ENCODE measurements around the gene ARFIP2. TPM values are rescaled to one million over a fixed set of nuclear protein-coding genes. Genes with fewer than 3 reads are reported as not detected.

ARFIP2 gene
- polyA plus RNA-seq, 1 donor (not counting 4 experiments of a cell fraction or from before 2014, with no cell fraction given) = 66.3 TPM

DNA sequence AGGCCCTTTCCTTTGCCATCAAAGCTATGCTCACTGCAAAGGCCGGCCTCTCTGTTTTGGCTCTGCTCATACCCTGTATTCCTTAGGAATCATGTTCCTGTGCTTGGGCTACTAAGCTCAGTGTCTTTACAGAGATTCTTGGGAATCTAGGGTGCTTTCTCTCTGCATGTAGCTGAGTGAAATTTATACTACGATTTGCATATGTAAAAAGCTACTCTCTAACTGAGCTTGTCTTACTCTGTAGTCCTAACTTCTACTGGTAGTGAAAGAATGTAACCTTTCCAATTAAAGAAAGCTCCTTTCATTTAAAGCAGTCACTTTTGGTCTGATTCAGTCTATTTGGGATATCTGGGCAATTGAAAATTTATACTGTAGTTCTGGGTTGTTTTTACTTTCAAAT lies 48.1 kb upstream of the ARFIP2 start:
- no peak overlapping the region for H2AFZ ChIP-seq (ENCODE audit: control insufficient read depth, low read length)
- TF ChIP-seq, protein P1, sequence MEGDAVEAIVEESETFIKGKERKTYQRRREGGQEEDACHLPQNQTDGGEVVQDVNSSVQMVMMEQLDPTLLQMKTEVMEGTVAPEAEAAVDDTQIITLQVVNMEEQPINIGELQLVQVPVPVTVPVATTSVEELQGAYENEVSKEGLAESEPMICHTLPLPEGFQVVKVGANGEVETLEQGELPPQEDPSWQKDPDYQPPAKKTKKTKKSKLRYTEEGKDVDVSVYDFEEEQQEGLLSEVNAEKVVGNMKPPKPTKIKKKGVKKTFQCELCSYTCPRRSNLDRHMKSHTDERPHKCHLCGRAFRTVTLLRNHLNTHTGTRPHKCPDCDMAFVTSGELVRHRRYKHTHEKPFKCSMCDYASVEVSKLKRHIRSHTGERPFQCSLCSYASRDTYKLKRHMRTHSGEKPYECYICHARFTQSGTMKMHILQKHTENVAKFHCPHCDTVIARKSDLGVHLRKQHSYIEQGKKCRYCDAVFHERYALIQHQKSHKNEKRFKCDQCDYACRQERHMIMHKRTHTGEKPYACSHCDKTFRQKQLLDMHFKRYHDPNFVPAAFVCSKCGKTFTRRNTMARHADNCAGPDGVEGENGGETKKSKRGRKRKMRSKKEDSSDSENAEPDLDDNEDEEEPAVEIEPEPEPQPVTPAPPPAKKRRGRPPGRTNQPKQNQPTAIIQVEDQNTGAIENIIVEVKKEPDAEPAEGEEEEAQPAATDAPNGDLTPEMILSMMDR (optimal IDR thresholded peaks at IDR 0.05 in 1 of 3, IDR thresholded peaks at IDR 0.05 in 1 of 3, conservative IDR thresholded peaks at IDR 0.05 in 1 of 3; ENCODE audit: extremely low read depth in 1 of 3, insufficient read depth in 2 of 3, low read length in 3 of 3) = no peak
- TF ChIP-seq EZH2 (IDR thresholded peaks at IDR 0.05; ENCODE audit: low read length) = no peak
- dilution Hi-C loops (cut with MboI; ENCODE audit: extremely low pct_ligation_motif_present, low sequenced_read_pairs) = no loop called here
- no peaks in the 10 kb centered on the region for H3K4me1 ChIP-seq (ENCODE audit: control insufficient read depth, extremely low read depth, insufficient read depth, low read length)
- H3K4me2 ChIP-seq (ENCODE audit: control insufficient read depth, extremely low read depth, insufficient read depth, low read depth, low read length) = no peak overlapping the region
- no peak overlapping the region for H3K27ac ChIP-seq (ENCODE audit: control insufficient read depth, insufficient read depth, low read length)
- FAIRE-seq (no peak), DNase-seq (ENCODE audit: low read depth, low spot score) (no peak)
- no peak overlapping the region for H3K4me3 ChIP-seq (ENCODE audit: control insufficient read depth in 2 of 3, extremely low read depth in 1 of 3, insufficient read depth in 2 of 3, low read depth in 1 of 3, low read length in 3 of 3)
- H3K27me3 ChIP-seq (ENCODE audit: control insufficient read depth, extremely low read depth, insufficient read depth, low read length) = no peaks in the 10 kb centered on the region
- no peaks in the 10 kb centered on the region for H3K79me2 ChIP-seq (ENCODE audit: control insufficient read depth, insufficient read depth, low read length)
- H3K9ac ChIP-seq (ENCODE audit: control insufficient read depth, extremely low read depth, insufficient read depth, low read length) = no peak overlapping the region
- H3K9me1 ChIP-seq (ENCODE audit: control insufficient read depth, extremely low read depth, insufficient read depth, low read length) = no peaks in the 10 kb centered on the region
- no peaks in the 10 kb centered on the region for H4K20me1 ChIP-seq (ENCODE audit: control insufficient read depth, extremely low read depth, insufficient read depth, low read length)
- H3K36me3 ChIP-seq (ENCODE audit: control insufficient read depth in 2 of 2, extremely low read depth in 1 of 2, insufficient read depth in 2 of 2, low read length in 2 of 2) = peaks cover 0 to 5% of the 10 kb centered on the region in 2 experiments
- no peaks in the 10 kb centered on the region for H3K9me3 ChIP-seq (ENCODE audit: control insufficient read depth, low read depth, low read length)

DNA sequence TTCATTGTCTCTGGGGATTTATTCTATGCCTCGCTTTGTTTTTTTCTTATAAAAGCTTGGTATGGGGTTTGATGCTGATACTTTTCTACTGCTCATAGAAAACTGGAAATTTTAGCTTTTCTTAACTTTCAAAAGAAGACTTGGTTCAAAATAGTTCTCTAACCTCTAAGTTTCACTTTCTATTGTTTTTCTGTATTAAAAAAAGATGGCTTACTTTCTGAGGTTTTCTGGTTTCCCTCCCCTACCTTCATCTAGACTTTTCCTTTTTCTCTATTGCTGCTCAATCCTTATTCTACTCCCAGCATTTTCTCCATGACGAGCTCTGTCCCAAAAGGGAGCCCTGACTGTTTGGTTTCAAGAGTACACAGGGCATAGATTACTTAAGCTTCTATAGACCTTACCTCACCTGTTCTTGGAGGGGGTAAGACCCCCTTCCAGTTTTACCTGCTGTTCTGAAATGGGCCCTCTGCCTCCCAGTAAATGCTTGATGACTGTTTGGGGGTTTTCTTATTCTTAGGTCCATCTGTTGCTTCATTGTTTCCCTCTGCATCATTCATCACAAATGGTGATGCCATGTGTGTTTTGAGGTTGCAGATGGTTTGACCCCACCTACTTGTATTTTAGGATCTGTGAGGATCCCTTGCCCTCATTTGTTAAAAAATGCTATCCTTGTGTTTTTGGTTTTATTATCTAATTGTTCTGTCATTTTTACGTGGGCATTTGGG lies 45.4 kb upstream of the ARFIP2 start:
- Histone ChIP-seq H3K9me3 (ENCODE audit: control insufficient read depth, low read depth, low read length) (no peaks in the 10 kb centered on the region), H2AFZ (ENCODE audit: control insufficient read depth, low read length) (no peak overlapping the region), H3K9ac (ENCODE audit: control insufficient read depth, extremely low read depth, insufficient read depth, low read length) (no peak overlapping the region), H3K4me1 (ENCODE audit: control insufficient read depth, extremely low read depth, insufficient read depth, low read length) (peaks cover 8% of the 10 kb centered on the region), H3K9me1 (ENCODE audit: control insufficient read depth, extremely low read depth, insufficient read depth, low read length) (no peaks in the 10 kb centered on the region), H3K4me2 (ENCODE audit: control insufficient read depth, extremely low read depth, insufficient read depth, low read depth, low read length) (no peak overlapping the region), H4K20me1 (ENCODE audit: control insufficient read depth, extremely low read depth, insufficient read depth, low read length) (no peaks in the 10 kb centered on the region), H3K79me2 (ENCODE audit: control insufficient read depth, insufficient read depth, low read length) (no peaks in the 10 kb centered on the region), H3K27ac (ENCODE audit: control insufficient read depth, insufficient read depth, low read length) (no peak overlapping the region), H3K27me3 (ENCODE audit: control insufficient read depth, extremely low read depth, insufficient read depth, low read length) (no peaks in the 10 kb centered on the region), H3K36me3 (ENCODE audit: control insufficient read depth in 2 of 2, extremely low read depth in 1 of 2, insufficient read depth in 2 of 2, low read length in 2 of 2) (peaks cover 0 to 3% of the 10 kb centered on the region in 2 experiments), H3K4me3 (ENCODE audit: control insufficient read depth in 2 of 3, extremely low read depth in 1 of 3, insufficient read depth in 2 of 3, low read depth in 1 of 3, low read length in 3 of 3) (no peak overlapping the region)
- DNase-seq (ENCODE audit: low read depth, low spot score) = no peak
- FAIRE-seq = no peak
- dilution Hi-C loops (cut with MboI; ENCODE audit: extremely low pct_ligation_motif_present, low sequenced_read_pairs) = no loop called here
- TF ChIP-seq EZH2 (IDR thresholded peaks at IDR 0.05; ENCODE audit: low read length) = no peak
- TF ChIP-seq, protein P1 (optimal IDR thresholded peaks at IDR 0.05 in 1 of 3, IDR thresholded peaks at IDR 0.05 in 1 of 3, conservative IDR thresholded peaks at IDR 0.05 in 1 of 3; ENCODE audit: extremely low read depth in 1 of 3, insufficient read depth in 2 of 3, low read length in 3 of 3) = no peak

All from keratinocyte (primary cell).